22Rv1 (cell line): ENCODE measurements around the gene NR5A1.

Source experiments
- ZFX ChIP-seq: fragments of 450-650 bp; IDR thresholded peaks from 2 replicates; pipeline ENCODE4 v1.6.1; 2017; ENCODE audit warnings: antibody characterized with exemption, borderline replicate concordance
- TF ChIP-seq, protein P1 (sequence below): fragments of 450-650 bp; IDR thresholded peaks from 2 replicates; pipeline ENCODE4 v1.5.1; 2017; ENCODE audit warnings: mild to moderate bottlenecking

DNA sequence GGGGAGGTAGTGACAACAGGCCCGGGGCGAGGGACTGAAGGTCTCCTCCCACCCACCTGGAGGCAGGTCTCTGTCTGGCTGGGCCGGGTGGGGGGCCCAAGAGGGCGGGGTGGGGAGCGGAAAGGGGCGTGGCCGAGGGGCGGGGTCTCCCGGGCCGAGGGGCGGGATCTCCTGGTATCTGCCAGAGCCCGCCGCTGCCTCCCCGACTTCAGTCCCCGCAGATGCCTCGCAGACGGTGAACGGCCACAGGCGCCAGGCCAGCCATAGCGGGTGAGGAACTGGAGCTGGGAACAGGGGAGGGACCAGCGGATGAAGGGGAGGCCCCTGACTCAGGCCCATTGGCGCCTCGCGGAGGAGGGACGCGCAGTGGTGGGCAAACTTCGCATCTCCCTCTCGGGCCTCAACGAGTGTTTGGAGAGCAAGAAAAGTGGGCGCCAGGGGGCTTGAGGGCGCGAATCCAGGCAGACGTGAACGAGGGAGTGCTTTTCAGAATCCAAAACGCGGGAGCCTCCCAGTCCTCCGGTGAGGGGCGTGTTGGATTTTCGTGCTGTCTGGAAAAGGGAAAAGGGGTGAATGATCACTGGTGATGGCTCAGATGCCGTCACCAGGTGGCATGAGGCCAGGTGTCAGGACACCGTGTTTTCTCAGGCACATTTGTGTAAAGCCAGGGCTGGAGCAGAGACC lies 56.8 kb downstream of the NR5A1 start, which contains the start of gene ADGRD2:
- TF ChIP-seq, protein P1, sequence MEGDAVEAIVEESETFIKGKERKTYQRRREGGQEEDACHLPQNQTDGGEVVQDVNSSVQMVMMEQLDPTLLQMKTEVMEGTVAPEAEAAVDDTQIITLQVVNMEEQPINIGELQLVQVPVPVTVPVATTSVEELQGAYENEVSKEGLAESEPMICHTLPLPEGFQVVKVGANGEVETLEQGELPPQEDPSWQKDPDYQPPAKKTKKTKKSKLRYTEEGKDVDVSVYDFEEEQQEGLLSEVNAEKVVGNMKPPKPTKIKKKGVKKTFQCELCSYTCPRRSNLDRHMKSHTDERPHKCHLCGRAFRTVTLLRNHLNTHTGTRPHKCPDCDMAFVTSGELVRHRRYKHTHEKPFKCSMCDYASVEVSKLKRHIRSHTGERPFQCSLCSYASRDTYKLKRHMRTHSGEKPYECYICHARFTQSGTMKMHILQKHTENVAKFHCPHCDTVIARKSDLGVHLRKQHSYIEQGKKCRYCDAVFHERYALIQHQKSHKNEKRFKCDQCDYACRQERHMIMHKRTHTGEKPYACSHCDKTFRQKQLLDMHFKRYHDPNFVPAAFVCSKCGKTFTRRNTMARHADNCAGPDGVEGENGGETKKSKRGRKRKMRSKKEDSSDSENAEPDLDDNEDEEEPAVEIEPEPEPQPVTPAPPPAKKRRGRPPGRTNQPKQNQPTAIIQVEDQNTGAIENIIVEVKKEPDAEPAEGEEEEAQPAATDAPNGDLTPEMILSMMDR = no peak
- no peak for TF ChIP-seq ZFX
